ENCODE data around the gene FAM131B. TPM values are rescaled to one million over a fixed set of nuclear protein-coding genes. Genes with fewer than 3 reads are reported as not detected.
A peak's percentile ranks its signal among the peaks of the same experiment; 100 is the strongest.

FAM131B gene
- total and polyA plus RNA-seq, 2 of the 13 experiments (the other 11 are each of a cell fraction or from before 2014, with no cell fraction given): 0.07 TPM; not detected in 1

GRCh38 chr7:143355450-143356385 is 6.8 kb downstream of the FAM131B start:
- 40% methylated on average over 14 of the region's 16 CpGs for WGBS (ENCODE audit: low lambda C conversion rate)
- Histone ChIP-seq H3K9ac (ENCODE audit: insufficient read depth, low read depth, low read length) (no peak overlapping the region), H3K27me3 (ENCODE audit: control insufficient read depth in 1 of 2, insufficient read depth in 2 of 2, low read length in 2 of 2) (peaks cover 3 to 47% of the 10 kb centered on the region in 2 experiments; a peak in 4 of 5 replicates), H3K4me3 (replicated peaks in 1 of 3; ENCODE audit: insufficient read depth in 1 of 3, low read depth in 2 of 3, low read length in 3 of 3) (no peak overlapping the region), H3K4me2 (ENCODE audit: low read depth, low read length) (no peak overlapping the region), H2AFZ (ENCODE audit: low read length) (no peak overlapping the region), H3K4me1 (ENCODE audit: insufficient read depth, low read length) (no peaks in the 10 kb centered on the region), H4K20me1 (ENCODE audit: insufficient read depth, low read length) (no peaks in the 10 kb centered on the region), H3K36me3 (replicated peaks in 1 of 2; ENCODE audit: control insufficient read depth in 1 of 2, insufficient read depth in 2 of 2, low read length in 2 of 2) (no peaks in the 10 kb centered on the region), H3K27ac (ENCODE audit: extremely low read length, insufficient read depth, low read length) (no peak overlapping the region), H3K9me3 (ENCODE audit: low read length) (no peaks in the 10 kb centered on the region), H3K79me2 (ENCODE audit: insufficient read depth, low read length) (no peaks in the 10 kb centered on the region)
- in situ Hi-C loops (cut with HindIII; ENCODE audit: extremely low pct_ligation_motif_present, low pct_unique_long_range_greater_than_20kb): no loop called here
- peak; percentile 69; the same call in 1 of the 2 replicates for TF ChIP-seq ZSCAN25 (CRISPR knock-in tag; IDR thresholded peaks at IDR 0.05)
- TF ChIP-seq YEATS2 (CRISPR knock-in tag; IDR thresholded peaks at IDR 0.05; ENCODE audit: borderline replicate concordance): no peak
- TF ChIP-seq NFE2 (CRISPR knock-in tag; IDR thresholded peaks at IDR 0.05): no peak
- peak; percentile 67; the same call in 1 of the 2 replicates for TF ChIP-seq ZBTB33 (CRISPR knock-in tag; IDR thresholded peaks at IDR 0.05)
- ATAC-seq: no peak
- DNase-seq (ENCODE audit: low spot score): no peak
- POLR2A ChIA-PET: no interaction called here
- no TSS peak for BruUV-seq (replicated peaks)
- CTCF ChIA-PET (ENCODE audit: low intra/inter-chr PET ratio, low total read pairs): no interaction called here
- no peak for FAIRE-seq
- intact Hi-C loops (cut with micrococcal nuclease; ENCODE audit: unreplicated experiment): no loop called here

GRCh38 chr7:143354965-143355364 is 7.5 kb downstream of the FAM131B start:
- ChIA-PET CTCF (ENCODE audit: low intra/inter-chr PET ratio, low total read pairs) (no interaction called here), POLR2A (no interaction called here)
- H3K9me3 ChIP-seq (ENCODE audit: low read length): no peaks in the 10 kb centered on the region
- H3K4me3 ChIP-seq (replicated peaks in 1 of 3; ENCODE audit: insufficient read depth in 1 of 3, low read depth in 2 of 3, low read length in 3 of 3): no peak overlapping the region
- H3K79me2 ChIP-seq (ENCODE audit: insufficient read depth, low read length): no peaks in the 10 kb centered on the region
- intact Hi-C loops (cut with micrococcal nuclease; ENCODE audit: unreplicated experiment): no loop called here
- no peaks in the 10 kb centered on the region for H3K36me3 ChIP-seq (replicated peaks in 1 of 2; ENCODE audit: control insufficient read depth in 1 of 2, insufficient read depth in 2 of 2, low read length in 2 of 2)
- no peak overlapping the region for H2AFZ ChIP-seq (ENCODE audit: low read length)
- peaks cover 3 to 39% of the 10 kb centered on the region in 2 experiments; a peak in 4 of 5 replicates for H3K27me3 ChIP-seq (ENCODE audit: control insufficient read depth in 1 of 2, insufficient read depth in 2 of 2, low read length in 2 of 2)
- H3K4me2 ChIP-seq (ENCODE audit: low read depth, low read length): no peak overlapping the region
- 49% methylated on average over 5 of the region's 8 CpGs for WGBS (ENCODE audit: low lambda C conversion rate)
- no peak overlapping the region for H3K9ac ChIP-seq (ENCODE audit: insufficient read depth, low read depth, low read length)
- no peak for ATAC-seq
- no peak overlapping the region for H3K27ac ChIP-seq (ENCODE audit: extremely low read length, insufficient read depth, low read length)
- H3K4me1 ChIP-seq (ENCODE audit: insufficient read depth, low read length): no peaks in the 10 kb centered on the region
- no peak for FAIRE-seq
- no TSS peak for BruUV-seq (replicated peaks)
- no peak for DNase-seq (ENCODE audit: low spot score)
- in situ Hi-C loops (cut with HindIII; ENCODE audit: extremely low pct_ligation_motif_present, low pct_unique_long_range_greater_than_20kb): no loop called here
- H4K20me1 ChIP-seq (ENCODE audit: insufficient read depth, low read length): no peaks in the 10 kb centered on the region
- TF ChIP-seq ZBTB4 (CRISPR knock-in tag; IDR thresholded peaks at IDR 0.05; ENCODE audit: borderline replicate concordance): no peak
- no peak for TF ChIP-seq ZFAT (CRISPR knock-in tag; conservative IDR thresholded peaks at IDR 0.05)
- TF ChIP-seq ZNF510 (CRISPR knock-in tag; IDR thresholded peaks at IDR 0.05; ENCODE audit: low read depth): no peak
- TF ChIP-seq, protein P1, sequence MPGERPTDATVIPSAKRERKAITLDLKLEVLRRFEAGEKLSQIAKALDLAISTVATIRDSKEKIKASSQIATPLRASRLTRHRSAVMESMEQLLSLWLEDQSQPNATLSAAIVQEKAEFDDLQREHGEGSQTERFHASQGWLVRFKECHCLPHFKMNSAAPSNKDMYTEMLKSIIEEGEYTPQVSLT (CRISPR knock-in tag; IDR thresholded peaks at IDR 0.05; ENCODE audit: borderline replicate concordance, low read depth): no peak
- no peak for TF ChIP-seq AKAP8 (CRISPR knock-in tag; IDR thresholded peaks at IDR 0.05)
- no peak for TF ChIP-seq RFX1 (IDR thresholded peaks at IDR 0.05)

Measured in HepG2 (cell line).